HFF-Myc (cell line): Measurements from ENCODE around the gene ZMYM4.

ENCODE experiments used
- DNase-seq: peaks from one replicate; pipeline ENCODE4 v3.0.0-alpha.2; 2011; ENCODE audit warnings: low read depth; ENCODE audit errors: extremely low read depth
- H3K4me3 ChIP-seq: replicated peaks from 2 replicates; pipeline ENCODE4 v1.5.1; 2011; ENCODE audit warnings: low read depth, mild to moderate bottlenecking, control low read depth, low read length
- CTCF ChIP-seq: IDR thresholded peaks from 2 replicates; pipeline ENCODE4 v1.5.1; 2012; ENCODE audit warnings: mild to moderate bottlenecking, low read depth, low read length, control low read depth; ENCODE audit errors: missing control alignments

Gene ZMYM4

GRCh38 chr1:35443768-35444518 lies 175.4 kb downstream of the ZMYM4 start:
- no peak overlapping the region for H3K4me3 ChIP-seq
- TF ChIP-seq CTCF, result peak; percentile 13
- DNase-seq, result no peak

GRCh38 chr1:35444519-35444774 lies 175.9 kb downstream of the ZMYM4 start:
- H3K4me3 ChIP-seq, result no peak overlapping the region
- no peak for DNase-seq
- TF ChIP-seq CTCF, result no peak

- no peak for DNase-seq
- no peak overlapping the region for H3K4me3 ChIP-seq
- no peak for TF ChIP-seq CTCF
These were observed 178.8 kb downstream of the ZMYM4 start for GRCh38 chr1:35447278-35447677.

GRCh38 chr1:35448344-35448801 lies 179.9 kb downstream of the ZMYM4 start:
- H3K4me3 ChIP-seq, result no peak overlapping the region
- peak; percentile 79 for DNase-seq
- no peak for TF ChIP-seq CTCF

GRCh38 chr1:35449334-35450008 lies 181.0 kb downstream of the ZMYM4 start:
- no peak overlapping the region for H3K4me3 ChIP-seq

GRCh38 chr1:35451125-35451528 lies 182.6 kb downstream of the ZMYM4 start:
- DNase-seq, result peak; percentile 52
- H3K4me3 ChIP-seq, result no peak overlapping the region
- peak; percentile 90 for TF ChIP-seq CTCF

More at GRCh38 chr1:35449334-35450008, 181.0 kb downstream of the ZMYM4 start:
- no peak for TF ChIP-seq CTCF
- DNase-seq, result peak; percentile 82
